Right forelimb (tissue), 1 donor: ENCODE results near the gene PCDHGA4.
"Not testable (repeated sequence)": the region's sequence is repeated elsewhere in the genome, so short reads cannot be mapped to it uniquely, and the experiment has no call there.

Experiments
- DNase-seq: peaks from one replicate; pipeline ENCODE4 v3.0.0-alpha.2; 2018

PCDHGA4 gene

GRCh38 chr5:141384471-141385267 lies 29.8 kb downstream of the PCDHGA4 start:
- no peak for DNase-seq

GRCh38 chr5:141387557-141388311 lies 32.9 kb downstream of the PCDHGA4 start, which contains the start of gene PCDHGB4:
Gene PCDHGB4 (plus strand): TSS chr5:141387698. CDS start chr5:141387885, 187 bp downstream.
- not testable (repeated sequence) for DNase-seq

GRCh38 chr5:141388661-141389060 lies 33.8 kb downstream of the PCDHGA4 start:
- DNase-seq, result no peak

GRCh38 chr5:141389153-141390042 lies 34.6 kb downstream of the PCDHGA4 start:
- no peak for DNase-seq

- DNase-seq, result no peak
Observed at GRCh38 chr5:141392429-141393198, 37.8 kb downstream of the PCDHGA4 start, which contains the start of gene PCDHGA8. Gene PCDHGA8 (plus strand): TSS chr5:141392633. CDS start chr5:141392814, 181 bp downstream.

- DNase-seq, result no peak
Observed at GRCh38 chr5:141393267-141393666, 38.4 kb downstream of the PCDHGA4 start.

GRCh38 chr5:141394401-141395187 lies 39.8 kb downstream of the PCDHGA4 start:
- DNase-seq, result not testable (repeated sequence)

GRCh38 chr5:141397756-141398551 lies 43.1 kb downstream of the PCDHGA4 start, which contains the start of gene PCDHGB5:
Gene PCDHGB5 (plus strand): TSS chr5:141397947. CDS start chr5:141398128, 181 bp downstream.
- DNase-seq, result not testable (repeated sequence)

GRCh38 chr5:141398608-141399007 lies 43.8 kb downstream of the PCDHGA4 start:
- no peak for DNase-seq

GRCh38 chr5:141399555-141400258 lies 44.9 kb downstream of the PCDHGA4 start:
- DNase-seq, result no peak

- no peak for DNase-seq
Observed at GRCh38 chr5:141402553-141403243, 47.9 kb downstream of the PCDHGA4 start, which contains the start of gene PCDHGA9. Gene PCDHGA9 (plus strand): TSS chr5:141402778. CDS start chr5:141402953, 175 bp downstream.

GRCh38 chr5:141403387-141403786 lies 48.6 kb downstream of the PCDHGA4 start:
- DNase-seq, result no peak
